ENCODE results near the gene RPL32. TPM values are rescaled to one million over a fixed set of nuclear protein-coding genes. Genes with fewer than 3 reads are reported as not detected.

The RPL32 gene
- total RNA-seq, 4 donors from 2014 or later: 373 to 937 (median 550) TPM

DNA sequence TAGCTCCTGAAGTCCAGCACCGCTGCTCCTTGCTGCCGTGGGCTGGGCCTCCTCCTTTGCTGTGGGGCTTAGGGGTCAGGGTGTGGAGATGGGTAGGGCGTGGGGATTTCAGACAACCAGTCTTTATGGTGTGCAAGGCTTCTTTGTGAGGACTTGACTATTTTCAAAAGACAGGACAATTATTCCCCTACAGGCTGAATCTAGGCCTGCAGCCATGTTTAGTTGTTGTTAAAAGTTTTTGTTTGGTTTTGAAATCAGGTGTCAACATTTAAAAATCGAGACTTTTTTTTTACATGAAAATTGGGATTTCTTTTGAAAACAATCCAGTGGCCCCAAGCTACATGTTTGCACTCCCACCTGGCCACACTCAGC is 10.6 kb downstream of the RPL32 start:
- Histone ChIP-seq H3K27ac (no peak overlapping the region), H3K27me3 (no peaks in the 10 kb centered on the region), H3K36me3 (peaks cover 0 to 19% (median 9%) of the 10 kb centered on the region in 4 donors), H3K4me3 (no peak overlapping the region), H3K4me1 (no peaks in the 10 kb centered on the region), H3K9me3 (no peaks in the 10 kb centered on the region)
- WGBS, 2 donors (ENCODE audit: low coverage in 1 of 2): 82% methylated on average over 4 of the region's 4 CpGs; no CpG with 5 or more reads in 1 of the 2 donors
- TF ChIP-seq, protein P1, sequence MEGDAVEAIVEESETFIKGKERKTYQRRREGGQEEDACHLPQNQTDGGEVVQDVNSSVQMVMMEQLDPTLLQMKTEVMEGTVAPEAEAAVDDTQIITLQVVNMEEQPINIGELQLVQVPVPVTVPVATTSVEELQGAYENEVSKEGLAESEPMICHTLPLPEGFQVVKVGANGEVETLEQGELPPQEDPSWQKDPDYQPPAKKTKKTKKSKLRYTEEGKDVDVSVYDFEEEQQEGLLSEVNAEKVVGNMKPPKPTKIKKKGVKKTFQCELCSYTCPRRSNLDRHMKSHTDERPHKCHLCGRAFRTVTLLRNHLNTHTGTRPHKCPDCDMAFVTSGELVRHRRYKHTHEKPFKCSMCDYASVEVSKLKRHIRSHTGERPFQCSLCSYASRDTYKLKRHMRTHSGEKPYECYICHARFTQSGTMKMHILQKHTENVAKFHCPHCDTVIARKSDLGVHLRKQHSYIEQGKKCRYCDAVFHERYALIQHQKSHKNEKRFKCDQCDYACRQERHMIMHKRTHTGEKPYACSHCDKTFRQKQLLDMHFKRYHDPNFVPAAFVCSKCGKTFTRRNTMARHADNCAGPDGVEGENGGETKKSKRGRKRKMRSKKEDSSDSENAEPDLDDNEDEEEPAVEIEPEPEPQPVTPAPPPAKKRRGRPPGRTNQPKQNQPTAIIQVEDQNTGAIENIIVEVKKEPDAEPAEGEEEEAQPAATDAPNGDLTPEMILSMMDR (IDR thresholded peaks at IDR 0.05): peak in 3 of 5 experiments; percentile 10 to 26 (median 15)
- no peak for TF ChIP-seq POLR2A (IDR thresholded peaks at IDR 0.05)
- intact Hi-C loops (cut with DNase I; ENCODE audit: low total_unique reads): no loop called here
- in situ Hi-C loops (cut with MboI; ENCODE audit: low pct_ligation_motif_present in 1 of 4, low pct_unique_long_range_greater_than_20kb in 1 of 4, low sequenced_read_pairs in 3 of 4): no loop called here
- DNase-seq: no peak

DNA sequence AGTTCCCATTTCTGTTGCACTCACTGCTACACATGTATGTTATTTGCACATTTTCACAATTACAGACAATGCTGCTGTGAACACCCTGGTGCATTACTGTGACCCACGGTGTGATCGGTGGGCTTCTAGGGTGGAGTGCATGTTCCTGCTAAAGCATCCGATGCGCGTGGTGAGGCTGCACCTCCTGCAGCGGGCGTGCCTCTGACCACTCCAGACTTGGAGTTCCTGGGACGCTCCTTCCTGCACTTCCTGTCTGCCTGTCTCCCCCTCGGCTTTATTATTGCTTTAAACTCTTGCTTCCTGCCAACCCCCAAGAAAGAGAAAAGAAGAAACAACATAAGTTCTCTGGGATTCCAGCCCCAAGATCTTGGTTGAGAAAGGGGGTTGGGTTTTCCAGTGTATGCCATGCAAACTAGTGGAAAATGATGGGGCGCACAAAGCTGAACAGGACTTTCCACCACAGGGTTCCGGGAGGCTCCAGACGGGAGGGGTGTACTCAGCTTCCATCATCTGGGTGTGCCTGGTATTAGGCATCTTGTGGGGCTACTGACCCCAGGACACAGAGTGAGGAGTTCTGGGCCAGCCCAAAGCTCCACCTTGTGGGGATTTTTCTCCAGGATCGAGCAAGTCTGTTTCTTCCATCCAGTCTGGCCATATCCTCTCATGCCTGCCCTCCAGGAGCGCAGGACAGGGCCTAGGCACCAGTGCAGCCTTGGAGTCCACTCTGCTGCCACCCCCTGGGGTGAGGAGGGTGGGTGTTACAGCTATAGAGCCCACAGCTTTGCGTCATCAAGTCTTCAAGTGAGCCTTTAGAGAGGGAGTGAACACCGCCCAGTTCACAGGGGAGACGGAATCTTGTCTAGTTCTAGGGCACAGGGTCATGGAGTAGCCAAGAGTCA is 11.2 kb downstream of the RPL32 start:
- Histone ChIP-seq H3K4me1 (no peaks in the 10 kb centered on the region), H3K4me3 (no peak overlapping the region), H3K9me3 (no peaks in the 10 kb centered on the region), H3K27ac (no peak overlapping the region), H3K36me3 (peaks cover 0 to 18% (median 6%) of the 10 kb centered on the region in 4 donors), H3K27me3 (no peaks in the 10 kb centered on the region)
- intact Hi-C loops (cut with DNase I; ENCODE audit: low total_unique reads) (no loop called here), in situ Hi-C loops (cut with MboI; ENCODE audit: low pct_ligation_motif_present in 1 of 4, low pct_unique_long_range_greater_than_20kb in 1 of 4, low sequenced_read_pairs in 3 of 4) (no loop called here)
- no peak for DNase-seq
- no peak for TF ChIP-seq POLR2A (IDR thresholded peaks at IDR 0.05)
- no peak for TF ChIP-seq EP300 (IDR thresholded peaks at IDR 0.05; ENCODE audit: low read depth)
- TF ChIP-seq, protein P1 (IDR thresholded peaks at IDR 0.05): no peak
- no peak for TF ChIP-seq POLR2AphosphoS5 (IDR thresholded peaks at IDR 0.05)
- 77% methylated on average over 17 of the region's 17 CpGs; no CpG with 5 or more reads in 1 of the 2 donors for WGBS, 2 donors (ENCODE audit: low coverage in 1 of 2)

DNA sequence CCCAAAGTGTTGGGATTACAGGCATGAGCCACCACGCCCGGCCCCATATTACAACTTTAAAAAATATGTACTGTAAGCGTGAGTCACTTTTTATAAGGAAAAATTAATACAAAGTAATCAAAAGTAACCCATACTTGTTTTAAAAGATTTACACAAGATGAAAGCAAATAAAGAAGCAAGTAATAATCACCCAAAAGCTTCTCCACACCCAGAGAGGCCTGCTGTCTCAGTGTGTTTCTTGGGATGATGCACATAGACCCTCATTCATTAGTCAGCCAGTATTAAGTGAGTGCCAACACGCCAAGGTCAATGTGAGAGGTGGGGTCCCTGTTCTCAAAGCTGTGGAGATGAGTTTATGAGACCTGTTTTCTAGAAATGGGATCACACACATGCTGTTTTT is 12.0 kb downstream of the RPL32 start:
- DNase-seq: no peak
- intact Hi-C loops (cut with DNase I; ENCODE audit: low total_unique reads): no loop called here
- Histone ChIP-seq H3K27me3 (no peaks in the 10 kb centered on the region), H3K4me3 (no peak overlapping the region), H3K27ac (no peak overlapping the region), H3K36me3 (peaks cover 0 to 18% (median 2%) of the 10 kb centered on the region in 4 donors), H3K9me3 (no peaks in the 10 kb centered on the region), H3K4me1 (no peaks in the 10 kb centered on the region)
- in situ Hi-C loops (cut with MboI; ENCODE audit: low pct_ligation_motif_present in 1 of 4, low pct_unique_long_range_greater_than_20kb in 1 of 4, low sequenced_read_pairs in 3 of 4): no loop called here
- 81 to 83% methylated on average over 4 of the region's 4 CpGs for WGBS, 2 donors (ENCODE audit: low coverage in 1 of 2)
- no peak for TF ChIP-seq POLR2A (IDR thresholded peaks at IDR 0.05)
- TF ChIP-seq POLR2AphosphoS5 (IDR thresholded peaks at IDR 0.05): no peak
- TF ChIP-seq, protein P1 (IDR thresholded peaks at IDR 0.05): no peak
- TF ChIP-seq EP300 (IDR thresholded peaks at IDR 0.05; ENCODE audit: low read depth): no peak

DNA sequence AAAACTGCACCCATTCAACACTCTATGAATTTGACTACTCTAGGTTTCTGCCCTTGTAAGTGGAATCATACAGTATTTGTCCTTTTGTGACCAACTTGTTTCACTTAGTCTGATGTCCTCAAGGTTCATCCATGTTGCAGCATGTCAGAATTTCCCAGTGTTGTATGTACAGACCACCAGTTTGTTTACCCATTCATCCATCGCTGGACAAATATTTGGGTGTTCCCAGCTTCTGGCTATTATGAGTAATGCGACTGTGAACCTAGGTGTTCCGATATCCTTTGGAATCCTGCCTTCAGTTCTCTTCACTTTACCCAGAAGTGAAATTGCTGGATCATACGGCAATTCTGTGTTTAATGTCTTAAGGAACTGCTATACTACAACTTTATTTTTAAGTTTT is 12.6 kb downstream of the RPL32 start:
- TF ChIP-seq, protein P1 (IDR thresholded peaks at IDR 0.05): no peak
- TF ChIP-seq POLR2AphosphoS5 (IDR thresholded peaks at IDR 0.05): no peak
- no peak for TF ChIP-seq POLR2A (IDR thresholded peaks at IDR 0.05)
- no peak for TF ChIP-seq EP300 (IDR thresholded peaks at IDR 0.05; ENCODE audit: low read depth)
- Histone ChIP-seq H3K36me3 (peaks cover 0 to 13% (median 0%) of the 10 kb centered on the region in 4 donors), H3K4me3 (no peak overlapping the region), H3K4me1 (no peaks in the 10 kb centered on the region), H3K27ac (no peak overlapping the region), H3K9me3 (no peaks in the 10 kb centered on the region), H3K27me3 (no peaks in the 10 kb centered on the region)
- intact Hi-C loops (cut with DNase I; ENCODE audit: low total_unique reads): no loop called here
- DNase-seq: no peak
- 77 to 86% methylated on average over 4 of the region's 4 CpGs for WGBS, 2 donors (ENCODE audit: low coverage in 1 of 2)
- in situ Hi-C loops (cut with MboI; ENCODE audit: low pct_ligation_motif_present in 1 of 4, low pct_unique_long_range_greater_than_20kb in 1 of 4, low sequenced_read_pairs in 3 of 4): no loop called here
